ENCODE results near the gene TBC1D19.
A peak's percentile ranks its signal among the peaks of the same experiment; 100 is the strongest.

Gene TBC1D19

DNA sequence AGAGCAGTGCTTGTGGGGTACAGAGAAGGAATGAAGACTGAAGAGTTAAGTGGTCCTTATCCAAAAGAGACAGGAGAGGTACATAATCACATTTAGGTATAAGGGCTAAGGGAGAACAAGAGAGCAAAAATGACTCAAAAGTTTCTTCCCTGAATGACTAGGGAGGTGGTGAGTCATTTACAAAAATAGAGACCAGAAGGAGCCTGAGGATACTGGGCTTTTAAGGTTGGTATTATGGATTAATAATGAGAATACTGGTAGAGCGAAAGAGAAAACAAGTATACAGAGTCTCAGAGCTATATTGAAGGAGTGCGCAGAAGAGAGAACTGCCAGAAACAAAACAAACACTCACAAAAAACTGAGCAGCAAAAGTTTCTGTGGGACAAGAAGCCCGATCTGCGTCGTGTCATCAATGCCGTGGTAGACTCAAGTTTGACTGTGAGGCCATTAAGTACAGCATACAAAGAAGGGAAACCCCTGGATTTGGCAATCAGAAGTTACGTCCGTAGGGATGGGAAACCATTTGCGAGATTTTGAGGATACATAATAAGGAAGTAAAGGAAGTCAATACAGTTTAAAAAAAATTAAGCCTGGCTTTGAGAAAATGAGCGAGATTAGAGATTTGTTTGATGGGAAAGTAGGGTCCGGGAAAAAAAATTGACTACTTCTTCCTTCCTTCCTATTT lies 147.6 kb downstream of the TBC1D19 start:
- no peak for DNase-seq (ENCODE audit: low spot score)

DNA sequence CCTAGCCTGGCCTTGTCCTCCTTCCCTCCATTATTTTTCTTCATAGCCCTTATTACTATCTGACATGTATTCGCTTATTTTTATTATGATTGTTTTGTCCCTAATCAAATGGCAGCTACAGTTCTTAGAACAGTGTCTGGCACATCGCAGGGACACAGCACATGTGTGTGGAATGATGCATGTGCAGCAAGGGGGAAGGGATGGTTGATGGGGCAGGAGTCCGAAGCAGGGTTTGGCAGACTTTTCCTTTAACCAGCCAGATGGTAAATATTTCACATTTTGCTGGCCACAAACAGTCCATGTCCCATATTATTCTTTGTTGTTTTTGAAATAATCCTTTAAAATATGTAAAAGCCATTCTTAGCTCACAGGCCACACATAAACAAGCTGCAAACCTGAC lies 148.5 kb downstream of the TBC1D19 start:
- DNase-seq (ENCODE audit: low spot score), result no peak

DNA sequence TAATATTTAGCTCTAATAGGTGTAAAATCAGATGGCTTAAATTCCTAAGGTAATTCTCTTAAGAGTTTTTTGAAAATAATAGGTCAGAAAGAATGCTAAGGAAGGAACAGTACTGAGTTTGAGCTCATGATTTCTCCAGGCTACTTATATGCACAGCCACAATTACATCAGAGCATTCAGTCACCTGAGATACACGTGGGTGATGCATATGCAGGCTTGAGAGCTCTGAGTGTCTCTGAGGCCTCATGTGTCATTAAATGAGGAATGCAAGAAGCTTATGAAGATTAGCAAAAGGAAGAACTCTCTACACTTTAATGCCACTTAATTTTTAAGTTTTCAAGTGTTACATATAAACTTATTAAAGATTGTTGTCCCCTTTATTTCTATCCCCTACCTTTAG lies 152.7 kb downstream of the TBC1D19 start:
- DNase-seq (ENCODE audit: low spot score), result no peak

DNA sequence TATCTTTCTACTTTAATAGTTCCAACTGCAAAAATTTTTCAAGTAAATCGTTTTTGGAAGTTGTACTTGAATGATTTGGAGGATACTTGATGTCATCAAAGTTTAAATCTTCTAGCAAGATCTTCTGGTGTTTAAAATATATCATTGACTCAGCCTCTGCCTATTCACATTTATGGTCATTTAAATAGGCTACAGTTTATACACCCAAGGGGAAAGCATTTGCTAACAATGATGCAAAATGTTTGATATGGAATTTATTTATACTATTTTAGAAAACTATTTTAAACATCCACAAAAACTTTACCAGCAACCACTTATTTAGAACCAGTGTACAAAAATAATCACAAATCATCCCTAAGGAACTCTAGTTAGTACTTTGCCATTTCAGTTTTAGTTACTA lies 153.5 kb downstream of the TBC1D19 start:
- DNase-seq (ENCODE audit: low spot score), result no peak

DNA sequence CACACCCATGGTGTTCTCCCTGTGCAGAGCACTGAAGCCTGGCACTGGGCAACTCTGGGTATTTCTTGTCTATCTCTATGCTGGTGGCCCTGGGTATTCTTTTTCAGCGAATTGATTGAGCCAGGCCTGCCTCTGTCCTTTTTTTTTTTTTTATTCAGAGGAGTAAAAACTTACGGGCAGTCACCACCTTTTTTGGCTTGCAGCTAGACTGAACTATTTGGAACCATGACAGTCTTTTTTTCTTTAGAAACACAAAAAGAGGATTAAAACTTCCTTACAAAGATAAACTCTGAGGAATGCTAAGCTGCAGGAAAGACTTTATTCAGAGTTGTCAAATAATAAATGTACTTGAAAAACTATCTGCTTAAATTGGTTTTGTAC lies 157.6 kb downstream of the TBC1D19 start:
- no peak for DNase-seq (ENCODE audit: low spot score)

DNA sequence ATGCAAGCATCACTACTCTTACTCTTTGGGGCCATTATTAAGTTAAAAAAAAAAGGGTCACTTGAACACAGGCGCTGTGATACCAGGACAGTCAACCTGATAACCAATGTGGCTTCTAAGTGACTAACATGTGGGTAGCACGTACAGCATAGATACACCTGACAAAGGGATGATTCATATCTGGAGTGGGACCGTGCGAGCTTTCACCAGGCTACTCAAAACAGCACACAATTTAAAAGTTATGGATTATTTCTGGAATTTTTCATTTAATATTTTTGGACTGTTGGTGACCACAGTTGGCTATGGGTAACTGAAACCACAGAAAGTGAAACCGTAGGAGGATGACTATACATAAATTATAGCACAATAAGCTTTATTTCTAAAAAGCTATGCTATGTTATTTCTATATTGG lies 162.9 kb downstream of the TBC1D19 start:
- no peak for DNase-seq (ENCODE audit: low spot score)

DNA sequence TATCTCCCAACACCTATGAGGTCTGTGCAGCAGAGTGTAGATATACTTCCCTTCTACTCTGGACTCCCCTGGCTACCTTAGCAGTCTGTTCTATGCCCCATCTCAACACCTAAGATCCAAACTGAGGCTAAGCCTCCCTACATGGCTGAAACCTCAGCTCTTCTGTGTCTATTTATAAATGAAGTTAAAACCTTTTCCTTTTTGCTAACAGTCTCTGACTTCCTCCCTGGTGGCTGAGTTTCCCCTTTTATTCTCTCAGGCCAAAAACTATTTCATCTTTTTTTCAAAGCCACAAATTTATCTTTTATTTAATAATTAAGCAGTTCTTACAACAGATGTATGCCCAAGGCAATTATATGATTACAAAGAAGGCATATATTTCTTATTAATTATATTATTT lies 164.9 kb downstream of the TBC1D19 start:
- peak; percentile 28 for DNase-seq (ENCODE audit: low spot score)

DNA sequence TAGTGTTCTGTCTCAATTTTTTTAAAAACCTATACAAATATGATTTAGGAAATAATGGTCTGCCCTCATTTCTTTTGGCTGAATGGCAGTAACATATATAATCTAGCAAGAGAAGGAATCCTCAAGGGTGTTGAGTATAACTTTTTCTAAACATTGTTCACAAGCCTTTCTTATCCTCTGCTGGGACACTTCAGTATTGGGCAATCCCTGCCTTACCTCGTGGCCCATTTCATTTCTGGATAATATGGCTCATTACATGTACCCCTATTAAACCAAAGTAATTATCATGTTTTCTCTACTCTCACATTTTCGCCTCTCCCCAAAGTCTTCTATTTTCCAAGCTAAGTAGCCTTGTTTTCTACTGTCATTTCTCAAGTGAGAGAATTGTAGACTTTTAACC lies 166.0 kb downstream of the TBC1D19 start:
- no peak for DNase-seq (ENCODE audit: low spot score)

DNA sequence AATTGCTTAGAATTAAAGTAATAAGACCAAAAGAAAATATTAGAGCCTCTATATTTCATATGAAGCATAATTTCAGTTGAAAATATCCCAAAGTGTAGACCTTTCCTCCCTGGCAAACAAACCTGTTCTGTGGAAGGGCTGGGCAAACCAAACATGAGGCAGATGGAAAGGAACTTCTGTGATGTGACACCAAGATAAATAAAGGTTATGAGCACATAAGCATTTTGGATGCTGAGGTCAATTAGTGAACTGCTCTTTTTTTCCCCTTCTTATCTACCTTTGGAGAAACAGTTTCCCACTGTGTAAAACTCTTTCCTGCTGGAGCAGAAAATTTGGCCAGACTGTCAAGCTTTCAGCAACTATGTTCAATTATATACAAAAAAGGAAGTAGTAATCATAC lies 167.1 kb downstream of the TBC1D19 start:
- DNase-seq (ENCODE audit: low spot score), result no peak

DNA sequence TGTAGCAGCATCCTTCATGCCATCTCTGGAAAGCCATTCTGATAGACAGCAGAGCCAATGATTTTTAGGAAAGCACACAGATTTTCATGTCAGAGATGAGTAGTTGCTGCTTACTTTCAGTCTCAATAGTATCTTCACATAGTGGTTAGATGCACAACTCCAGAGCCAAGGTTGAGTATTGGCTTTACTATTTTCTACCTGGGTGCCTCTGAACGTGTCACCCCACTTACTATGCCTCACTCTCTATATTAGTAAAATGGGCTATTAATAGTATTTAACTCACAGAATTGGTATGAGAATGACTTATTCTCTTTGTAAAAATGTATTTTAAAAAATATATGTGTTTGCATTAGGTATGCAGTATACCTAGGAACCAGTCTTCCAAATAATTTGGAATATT lies 168.0 kb downstream of the TBC1D19 start:
- no peak for DNase-seq (ENCODE audit: low spot score)

DNA sequence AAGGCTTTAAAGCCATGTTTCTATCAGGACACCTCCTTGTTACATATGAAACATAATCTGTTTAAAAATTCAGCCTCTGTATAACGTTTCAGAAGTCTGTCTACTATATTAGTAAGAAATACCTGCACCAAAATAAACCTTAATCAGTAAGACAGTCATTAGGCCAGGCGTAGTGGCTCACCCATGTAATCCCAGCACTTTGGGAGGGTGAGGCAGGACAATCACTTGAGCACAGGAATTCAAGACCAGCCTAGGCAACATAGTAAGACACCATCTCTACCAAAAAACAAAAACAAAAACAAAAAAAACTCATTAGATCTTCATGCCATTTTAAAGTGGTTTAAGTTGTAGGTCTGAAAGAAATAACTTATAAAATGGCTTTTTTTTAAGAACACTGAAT lies 169.3 kb downstream of the TBC1D19 start:
- no peak for DNase-seq (ENCODE audit: low spot score)

DNA sequence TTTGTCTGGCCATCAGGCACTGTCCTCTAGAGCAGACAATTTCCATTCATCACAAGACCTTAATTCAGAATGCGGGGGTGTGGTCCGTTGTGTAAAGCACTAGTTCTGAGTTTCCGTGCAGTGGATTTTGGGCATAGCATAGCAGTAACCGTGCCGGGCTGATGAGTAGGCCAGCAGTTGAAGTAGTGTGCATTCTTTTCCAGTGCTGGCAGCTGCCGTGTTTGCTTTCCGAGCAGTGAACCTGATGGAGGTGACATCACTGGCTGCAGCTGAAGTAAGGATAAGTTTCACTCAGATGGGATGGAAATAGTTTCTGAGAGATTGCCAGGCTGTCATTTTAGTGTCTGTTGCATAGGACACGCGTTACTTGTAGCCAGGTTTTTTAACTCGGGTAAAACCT lies 169.7 kb downstream of the TBC1D19 start:
- DNase-seq (ENCODE audit: low spot score), result no peak

DNA sequence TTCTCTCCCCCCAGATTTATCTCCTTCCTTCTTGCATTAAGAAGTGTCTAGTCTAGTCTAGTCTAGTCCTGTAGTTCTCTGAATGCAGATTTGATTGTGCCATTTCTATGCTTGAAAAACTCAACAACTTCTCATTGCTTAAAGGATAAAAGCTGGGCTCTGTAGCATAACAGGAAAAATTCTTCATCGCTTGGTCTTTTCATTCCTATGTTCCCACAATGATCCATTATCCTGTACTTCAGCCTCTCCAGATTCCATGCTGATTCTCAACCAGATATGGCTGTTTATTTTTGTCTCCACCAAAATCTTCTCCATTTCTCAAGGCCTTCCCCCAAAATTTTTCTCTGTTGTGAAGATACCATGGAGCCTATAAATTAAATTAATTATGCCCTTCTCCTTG lies 173.9 kb downstream of the TBC1D19 start:
- no peak for DNase-seq (ENCODE audit: low spot score)

DNA sequence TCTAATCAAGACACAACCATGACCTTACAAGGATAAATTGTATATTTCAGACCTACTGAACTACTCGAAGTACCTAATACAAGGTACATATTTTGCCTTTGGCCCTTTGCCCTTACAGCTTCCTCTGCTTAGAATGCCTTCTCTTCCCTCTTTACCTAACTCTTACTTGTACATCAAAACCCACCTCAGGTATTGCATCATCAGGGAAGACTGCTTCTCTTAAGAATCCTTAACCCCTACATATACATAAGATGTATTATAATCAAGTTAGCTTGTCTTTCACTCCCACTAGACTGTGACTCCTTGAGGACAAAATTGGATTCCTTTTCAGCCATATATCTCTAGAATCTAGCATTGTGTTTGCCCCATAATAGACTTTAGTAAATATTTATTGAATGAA lies 175.0 kb downstream of the TBC1D19 start:
- DNase-seq (ENCODE audit: low spot score), result no peak

DNA sequence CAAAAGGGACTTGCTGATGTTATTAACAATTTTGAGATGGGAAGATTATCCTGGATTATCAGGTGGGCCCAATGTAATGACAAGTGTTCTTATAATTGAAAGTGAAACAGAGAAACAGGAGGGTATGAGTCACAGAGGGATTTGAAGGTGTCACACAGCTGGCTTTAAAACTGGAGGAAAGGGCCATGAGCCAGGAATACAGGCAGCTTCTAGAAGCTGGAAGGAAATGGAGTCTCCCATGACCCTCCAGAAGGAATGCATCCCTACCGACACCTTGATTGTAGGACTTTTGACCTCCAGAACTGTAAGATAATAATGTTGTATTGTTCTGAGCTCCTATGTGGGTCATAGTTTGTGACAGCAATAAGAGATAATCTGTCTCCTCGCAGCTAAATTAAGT lies 178.8 kb downstream of the TBC1D19 start:
- DNase-seq (ENCODE audit: low spot score), result no peak

DNA sequence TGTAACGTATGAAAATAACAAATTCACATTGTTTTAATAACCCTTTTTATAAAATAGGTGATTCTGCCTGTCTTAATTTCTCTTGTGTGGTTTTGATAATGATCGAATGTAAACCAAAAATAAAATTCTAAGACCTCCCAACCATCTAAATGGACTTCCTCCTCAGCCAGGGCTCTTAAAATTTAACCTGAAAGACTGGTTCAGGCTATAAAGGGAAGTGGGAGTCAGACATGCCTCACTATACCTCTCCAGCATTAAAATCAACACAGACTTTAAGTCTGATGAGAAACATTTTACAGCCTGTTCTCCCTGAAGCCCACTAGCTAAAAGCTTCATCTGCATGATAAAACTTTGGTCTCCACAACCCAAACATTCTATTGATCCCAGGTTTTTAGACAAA lies 179.2 kb downstream of the TBC1D19 start:
- DNase-seq (ENCODE audit: low spot score), result no peak

DNA sequence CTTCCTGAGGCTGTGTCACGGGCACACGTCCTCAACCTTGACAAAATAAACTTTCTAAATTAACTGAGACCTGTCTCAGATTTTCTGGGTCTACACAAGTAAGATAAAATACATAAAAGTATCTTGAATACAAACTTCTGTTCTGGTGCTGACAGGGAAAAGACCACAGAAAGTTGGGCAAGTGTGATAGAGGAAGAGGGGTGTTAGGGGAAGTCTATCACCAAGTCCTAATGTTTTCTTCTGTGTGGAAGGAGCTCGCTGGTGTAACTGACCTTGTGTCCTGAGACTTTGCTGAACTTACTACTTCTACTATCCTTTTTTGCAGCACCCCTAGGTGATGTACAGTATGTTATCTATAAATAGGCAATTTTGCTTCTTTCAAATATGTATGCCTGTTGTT lies 179.8 kb downstream of the TBC1D19 start:
- DNase-seq (ENCODE audit: low spot score), result no peak

DNA sequence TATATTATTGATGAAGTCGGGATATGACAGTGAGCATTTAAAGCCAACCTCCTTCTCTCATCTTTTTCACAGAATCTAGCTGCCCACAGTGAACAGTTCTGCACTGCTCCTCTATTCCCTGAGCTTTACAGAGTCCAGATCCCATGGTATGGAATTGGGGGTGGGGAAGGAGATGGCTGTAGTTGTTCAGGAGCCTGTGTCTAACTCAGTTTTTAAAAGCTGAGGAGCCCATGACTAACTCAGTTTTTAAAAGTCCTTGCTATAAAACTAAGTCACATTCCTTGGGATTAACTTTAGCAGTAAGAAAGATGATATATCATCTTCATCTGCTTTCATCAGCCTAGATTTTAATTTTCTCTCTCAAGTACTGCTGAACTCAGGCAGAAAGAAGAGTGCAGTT lies 180.3 kb downstream of the TBC1D19 start:
- no peak for DNase-seq (ENCODE audit: low spot score)

DNA sequence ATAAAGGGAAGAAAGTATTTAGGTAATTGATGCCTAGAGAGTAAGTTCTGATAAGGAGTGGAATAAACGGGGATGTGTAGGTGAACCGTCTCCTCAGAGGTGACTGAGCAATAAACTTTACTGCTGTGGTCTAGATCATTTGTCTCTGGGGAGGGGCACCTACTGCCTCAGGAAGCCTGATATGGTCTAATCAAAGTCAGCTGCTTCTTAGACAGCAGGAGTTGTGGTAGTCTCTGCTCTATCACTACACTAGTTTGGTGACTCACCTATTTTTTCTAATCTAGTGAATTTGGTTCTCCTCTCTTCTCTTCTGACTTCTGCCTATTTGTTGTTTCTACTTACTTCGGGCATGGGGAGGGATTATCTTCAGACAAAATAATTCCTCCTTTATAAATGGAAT lies 181.6 kb downstream of the TBC1D19 start:
- no peak for DNase-seq (ENCODE audit: low spot score)

DNA sequence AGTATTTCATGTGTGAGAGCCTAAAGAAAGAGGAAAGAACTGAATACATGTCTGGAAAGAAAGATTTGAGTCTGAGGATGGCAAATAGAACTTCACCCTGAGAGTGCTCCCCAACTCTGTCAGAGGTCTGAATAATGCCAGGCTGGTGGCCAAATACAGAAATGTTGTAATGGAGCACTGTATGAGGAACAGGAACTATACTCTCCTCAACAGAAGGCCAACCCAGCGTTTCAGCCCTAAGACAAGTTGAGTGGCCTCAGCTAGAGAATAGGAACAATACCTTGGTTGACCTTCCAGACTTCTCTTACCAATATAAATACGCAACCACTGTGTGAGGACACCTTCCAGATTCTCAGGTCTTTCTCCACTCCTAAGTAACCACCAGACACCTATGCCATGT lies 182.3 kb downstream of the TBC1D19 start:
- DNase-seq (ENCODE audit: low spot score), result peak; percentile 29

DNA sequence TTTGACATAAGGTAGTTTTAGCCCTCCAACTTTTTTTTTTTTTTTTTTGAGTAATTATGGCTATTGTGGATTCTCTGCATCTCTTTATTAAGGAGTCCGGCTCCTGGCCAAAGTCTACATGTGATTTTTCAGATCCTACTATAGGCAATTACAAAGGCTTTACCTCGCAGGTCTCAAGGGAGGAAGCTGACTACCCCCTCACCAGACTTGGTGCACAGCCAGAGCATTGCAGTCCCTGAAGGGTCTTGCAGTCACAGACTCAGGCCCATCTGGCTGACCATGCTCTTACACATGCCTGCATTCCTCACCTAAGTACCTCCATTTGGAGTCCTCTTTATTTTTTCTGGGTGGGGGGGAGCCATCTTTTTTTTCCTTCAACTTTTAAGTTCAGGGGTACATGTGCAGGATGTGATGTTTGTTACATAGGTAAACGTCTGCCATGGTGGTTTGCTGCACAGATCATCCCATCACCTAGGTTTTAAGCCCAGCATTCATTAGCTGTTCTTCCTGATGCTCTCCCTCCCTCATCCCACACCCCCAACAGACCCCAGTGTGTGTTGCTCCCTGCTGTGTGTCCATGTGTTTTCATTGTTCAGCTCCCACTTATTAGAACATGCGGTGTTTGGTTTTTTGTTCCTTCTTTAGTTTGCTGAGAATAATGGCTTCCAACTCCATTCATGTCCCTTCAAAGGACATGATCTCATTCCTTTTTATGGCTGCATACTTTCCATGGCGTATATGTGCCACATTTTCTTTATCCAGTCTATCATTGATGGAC lies 188.4 kb downstream of the TBC1D19 start:
- DNase-seq (ENCODE audit: low spot score), result no peak

DNA sequence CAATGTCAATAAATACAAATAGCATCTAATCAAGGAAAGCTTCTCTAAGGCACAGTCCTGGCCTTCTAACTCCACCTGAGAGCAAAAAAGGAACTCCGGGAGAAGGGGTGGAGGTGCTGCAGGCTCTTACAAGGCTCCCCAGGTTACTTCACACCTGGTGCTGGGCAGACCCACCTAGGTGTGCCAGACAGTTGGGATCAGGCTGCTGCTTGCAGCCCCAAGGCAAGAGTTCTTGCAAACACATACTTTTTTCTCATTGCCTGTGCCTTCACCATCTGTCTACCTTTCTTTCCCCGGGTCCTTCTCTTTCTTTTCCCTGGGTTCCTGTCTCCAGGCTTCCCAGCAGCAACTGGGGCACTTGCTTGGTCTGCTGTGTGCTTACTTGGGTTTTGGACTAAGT lies 195.3 kb downstream of the TBC1D19 start:
- no peak for DNase-seq (ENCODE audit: low spot score)

DNA sequence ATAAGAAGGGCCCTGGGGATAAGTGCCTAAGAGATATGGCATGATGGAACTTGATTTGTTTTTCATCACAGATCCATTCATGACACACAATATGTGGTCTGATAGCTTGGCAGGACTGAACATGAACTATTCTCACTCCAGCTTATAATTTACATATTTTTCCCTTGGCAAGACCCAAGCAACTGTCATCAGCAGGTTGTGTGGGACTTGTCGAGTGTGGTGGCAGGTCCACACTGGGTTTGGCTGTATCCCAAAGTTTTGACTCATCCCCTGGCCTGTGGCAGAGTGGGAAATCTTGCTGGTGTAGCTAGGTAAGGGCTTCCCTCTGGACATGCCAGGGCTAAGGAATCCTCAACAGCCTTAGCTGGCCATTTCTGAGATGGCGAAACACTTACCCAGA lies 195.8 kb downstream of the TBC1D19 start:
- DNase-seq (ENCODE audit: low spot score), result no peak

DNA sequence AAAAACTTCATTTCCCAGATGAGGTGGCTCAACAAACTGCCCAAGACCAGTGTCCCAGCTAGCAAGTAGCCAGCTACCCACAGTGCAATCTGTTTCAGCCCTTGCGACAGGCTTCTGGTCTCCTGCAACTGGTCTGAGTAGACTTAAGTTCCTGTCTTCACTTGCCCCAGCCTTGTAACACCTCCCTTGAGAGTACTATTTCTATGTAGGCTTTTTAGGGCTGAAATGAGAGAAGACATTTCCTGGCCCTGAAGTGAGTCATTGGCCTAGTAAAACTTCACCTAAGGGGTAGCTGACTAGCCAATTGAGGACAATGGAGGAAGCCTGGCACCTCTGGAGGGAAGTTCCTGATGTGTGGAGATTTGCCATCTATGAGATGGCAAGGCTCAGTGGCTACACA lies 196.7 kb downstream of the TBC1D19 start:
- DNase-seq (ENCODE audit: low spot score), result no peak
